GM15510 (cell line): Measurements from ENCODE around the gene LTO1.

Experiments
- POLR2A ChIP-seq: IDR thresholded peaks from 3 replicates; pipeline ENCODE4 v1.6.1; 2011; ENCODE audit warnings: borderline replicate concordance; ENCODE audit not compliant: insufficient read length; ENCODE audit errors: extremely low read depth

Gene LTO1

GRCh38 chr11:69648679-69649575, 26.2 kb downstream of the LTO1 start:
- TF ChIP-seq POLR2A: no peak

- no peak for TF ChIP-seq POLR2A
These were observed 27.2 kb downstream of the LTO1 start for GRCh38 chr11:69647761-69648497.

- no peak for TF ChIP-seq POLR2A
These were observed 27.8 kb downstream of the LTO1 start for GRCh38 chr11:69647390-69647748.

- no peak for TF ChIP-seq POLR2A
These were observed 28.4 kb downstream of the LTO1 start for GRCh38 chr11:69646493-69647389.

GRCh38 chr11:69645801-69646492, 29.2 kb downstream of the LTO1 start:
- TF ChIP-seq POLR2A: no peak

GRCh38 chr11:69644962-69645675, 30.0 kb downstream of the LTO1 start:
- no peak for TF ChIP-seq POLR2A

GRCh38 chr11:69644071-69644961, 30.8 kb downstream of the LTO1 start:
- no peak for TF ChIP-seq POLR2A

GRCh38 chr11:69643646-69644045, 31.5 kb downstream of the LTO1 start:
- no peak for TF ChIP-seq POLR2A

- no peak for TF ChIP-seq POLR2A
These were observed 32.1 kb downstream of the LTO1 start for GRCh38 chr11:69642913-69643632.

GRCh38 chr11:69642549-69642912, 32.6 kb downstream of the LTO1 start:
- no peak for TF ChIP-seq POLR2A

- no peak for TF ChIP-seq POLR2A
These were observed 33.2 kb downstream of the LTO1 start for GRCh38 chr11:69641681-69642548.
